GM12878 (cell line): Measurements from ENCODE around the gene GLB1L3. TPM values are rescaled to one million over a fixed set of nuclear protein-coding genes. Genes with fewer than 3 reads are reported as not detected.

ENCODE experiments used
- ATAC-seq: fragments of 200-7000 bp; cut with Tn5 transposase; 3 replicates; pipeline ENCODE4 v1.9.1; 2020; ENCODE audit warnings: mild to moderate bottlenecking, moderate library complexity
- BruUV-seq: library from RNA; stranded (reverse); fragments of 400-500 nt; replicated peaks from 2 replicates; lab custom pipeline; 2021; lab: Mats Ljungman, UMichigan
- CTCF ChIA-PET: fragments of 300-600 bp; sonication (Branson Sonifier 250); formaldehyde crosslinking; extraction: SDS; loops from one replicate; lab custom pipeline; 2021; ENCODE audit warnings: inconsistent platforms; lab: Yijun Ruan, JAX
- POLR2A ChIA-PET: fragments of 350-600 bp; formaldehyde crosslinking; extraction: SDS; loops from one replicate; lab custom pipeline; 2021; ENCODE audit warnings: inconsistent platforms; lab: Charles Lee
- RAD21 ChIA-PET: fragments of 300-600 bp; sonication (Branson Sonifier 250); formaldehyde crosslinking; loops from one replicate; lab custom pipeline; 2023; ENCODE audit warnings: antibody characterized with exemption; ENCODE audit not compliant: unreplicated experiment; lab: Charles Lee
- SMC1A ChIA-PET: fragments of 300-600 bp; sonication (Branson Sonifier 250); formaldehyde crosslinking; loops from one replicate; lab custom pipeline; 2023; ENCODE audit not compliant: unreplicated experiment, uncharacterized antibody; lab: Charles Lee
- DNase-seq: peaks from one replicate; pipeline ENCODE4 v3.0.0-alpha.2; 2011; ENCODE audit warnings: low read depth, low spot score
- FAIRE-seq: peaks from 3 replicates; lab custom pipeline; 2011; peaks lifted over from hg19 to GRCh38; lab: Jason Lieb, UNC
- H2AFZ ChIP-seq: 2 replicates; pipeline ENCODE4 v1.6.0; 2011; ENCODE audit warnings: low read depth, low read length, control low read depth; ENCODE audit not compliant: control insufficient read depth
- H3K27ac ChIP-seq: 2 replicates; pipeline ENCODE4 v1.5.1; 2011; ENCODE audit warnings: control low read depth; ENCODE audit not compliant: control insufficient read depth, insufficient read depth
- H3K27me3 ChIP-seq, 2 experiments: replicated peaks in 1 of 2; 2 replicates each; pipeline versions ENCODE4 v1.6.0 to v1.6.1; 2011; ENCODE audit warnings: low read length in 1 of 2; ENCODE audit not compliant: control insufficient read depth in 2 of 2, insufficient read depth in 2 of 2
- H3K36me3 ChIP-seq, 2 experiments: 2 replicates each; pipeline ENCODE4 v1.5.1; 2011; ENCODE audit warnings: low read length in 1 of 2; ENCODE audit not compliant: control insufficient read depth in 2 of 2, insufficient read depth in 2 of 2
- H3K4me1 ChIP-seq: 2 replicates; pipeline ENCODE4 v1.6.1; 2011; ENCODE audit warnings: mild to moderate bottlenecking, low read length, moderate library complexity, mixed read lengths; ENCODE audit not compliant: control insufficient read depth, insufficient read depth
- H3K4me2 ChIP-seq: 2 replicates; pipeline ENCODE4 v1.6.0; 2011; ENCODE audit warnings: control low read depth; ENCODE audit not compliant: control insufficient read depth, insufficient read depth
- H3K4me3 ChIP-seq: fragments of 200-600 bp; sonication (generic); 2 replicates; pipeline ENCODE4 v1.5.1; 2016
- H3K79me2 ChIP-seq: 2 replicates; pipeline ENCODE4 v1.6.0; 2011; ENCODE audit warnings: low read length; ENCODE audit not compliant: control insufficient read depth, insufficient read depth
- H3K9ac ChIP-seq: 2 replicates; pipeline ENCODE4 v1.8.0; 2011; ENCODE audit warnings: low read length, control low read depth, mixed read lengths; ENCODE audit not compliant: control insufficient read depth, insufficient read depth
- H3K9me3 ChIP-seq: replicated peaks from 3 replicates; pipeline ENCODE4 v1.5.1; 2011; ENCODE audit warnings: mild to moderate bottlenecking, low read length; ENCODE audit not compliant: control insufficient read depth, insufficient read depth
- H4K20me1 ChIP-seq: 2 replicates; pipeline ENCODE4 v1.6.0; 2011; ENCODE audit not compliant: control insufficient read depth, insufficient read depth
- CHD2 ChIP-seq: IDR thresholded peaks from 2 replicates; pipeline ENCODE4 v1.6.1; 2011; ENCODE audit warnings: low read depth, low read length, improper control_type of control experiment, borderline replicate concordance
- ESRRA ChIP-seq: IDR thresholded peaks from 2 replicates; pipeline ENCODE4 v1.6.1; 2012; ENCODE audit warnings: mild to moderate bottlenecking, low read length, improper control_type of control experiment
- FOS ChIP-seq: IDR thresholded peaks from 3 replicates; pipeline ENCODE4 v1.6.1; 2011; ENCODE audit warnings: borderline replicate concordance; ENCODE audit not compliant: insufficient read length; ENCODE audit errors: extremely low read depth
- FOXM1 ChIP-seq: IDR thresholded peaks from 2 replicates; pipeline ENCODE4 v1.6.1; 2012; ENCODE audit warnings: low read depth, mild to moderate bottlenecking, inconsistent platforms, low read length, moderate library complexity
- MLLT1 ChIP-seq: fragments of 450-650 bp; IDR thresholded peaks from 2 replicates; pipeline ENCODE4 v1.6.1; 2016; ENCODE audit warnings: mild to moderate bottlenecking
- NBN ChIP-seq: fragments of 450-650 bp; IDR thresholded peaks from 2 replicates; pipeline ENCODE4 v1.6.1; 2016
- RFX5 ChIP-seq: IDR thresholded peaks from 2 replicates; pipeline ENCODE4 v1.6.1; 2011; ENCODE audit warnings: low read depth, low read length, improper control_type of control experiment
- WGBS: methylation state at CpG from one replicate; pipeline ENCODE4 v1.1.6; 2016; ENCODE audit warnings: low lambda C conversion rate; ENCODE audit not compliant: insufficient replicate concordance, insufficient coverage; ENCODE audit errors: missing lambda C conversion rate; 5-methylcytosine and 5-hydroxymethylcytosine counted together
- in situ Hi-C: fragments of 300-500 bp; cut with MboI; formaldehyde crosslinking; loops from 9 replicates; pipeline ENCODE4 v1.14.3; 2018; ENCODE audit warnings: mixed read lengths
- intact Hi-C: fragments of 100-400 bp; cut with micrococcal nuclease; formaldehyde crosslinking; loops from one replicate; pipeline ENCODE4 v1.14.2; 2022; ENCODE audit not compliant: unreplicated experiment
- polyA plus RNA-seq, 11 experiments: library from polyadenylated mRNA; depleted of rRNA in 4 of 11; unstranded in 6 of 11; stranded (reverse) in 5 of 11; fragments of >200 nt; fragmentation: Nextera tagmentation in 4 of 11; fragmentation: Illumina TruSeq in 1 of 11; extraction: Ambion mirVana in 4 of 11; extraction: Trizol in 1 of 11; gene quantifications; 1 replicate in 1 of 11; 2 replicates in 10 of 11; pipeline versions ENCODE4 v1.2.1 to v1.2.3, GENCODE V29; 2011 to 2016; ENCODE audit warnings: inconsistent platforms in 2 of 11, missing spikeins in 2 of 11, low read depth in 1 of 11
- total RNA-seq, 4 experiments: library from RNA; depleted of rRNA in 3 of 4; stranded (reverse); fragments of >200 nt in 3 of 4; fragmentation: Illumina TruSeq in 1 of 4; extraction: Trizol in 1 of 4; gene quantifications; 2 replicates each; pipeline versions ENCODE4 v1.2.1 to v1.2.3, GENCODE V29; 2013 to 2021
- TF ChIP-seq, protein P1 (sequence below): fragments of 150-350 bp; IDR thresholded peaks from 2 replicates; pipeline ENCODE4 v1.6.1; 2016; ENCODE audit warnings: low read depth, low read length
- TF ChIP-seq, protein P2 (sequence below): fragments of 450-650 bp; IDR thresholded peaks from 2 replicates; pipeline ENCODE4 v1.6.1; 2014; ENCODE audit warnings: mild to moderate bottlenecking

GLB1L3 gene
- total and polyA plus RNA-seq, 10 of the 15 experiments (the other 5 are each of a cell fraction or from before 2014, with no cell fraction given) = 0.53 to 2.9 (median 1.9) TPM; not detected in 1

- Histone ChIP-seq H3K9ac (no peak overlapping the region), H3K36me3 (no peaks in the 10 kb centered on the region), H3K27me3 (peaks cover 10 to 25% of the 10 kb centered on the region in 2 experiments), H4K20me1 (no peaks in the 10 kb centered on the region), H3K4me1 (peaks cover 6% of the 10 kb centered on the region), H3K4me2 (peak overlapping the region; percentile 81), H3K27ac (no peak overlapping the region), H3K4me3 (peak overlapping the region; percentile 33; the same call in 1 of the 2 replicates), H3K79me2 (no peaks in the 10 kb centered on the region), H3K9me3 (no peaks in the 10 kb centered on the region; the same call in 2 of the 3 replicates), H2AFZ (no peak overlapping the region)
- 19% methylated on average over 5 of the region's 5 CpGs for WGBS
- intact Hi-C loops = no loop called here
- ChIA-PET RAD21 (no interaction called here), SMC1A (no interaction called here), POLR2A (no interaction called here), CTCF (interaction anchor here (0.6 kb wide), 1 partner anchor 67 kb away, joined by 3 read pairs; no protein-coding TSS in a partner anchor)
- TF ChIP-seq NBN = no peak
- TF ChIP-seq FOS = no peak
- TF ChIP-seq ESRRA = no peak
- TF ChIP-seq, protein P1, sequence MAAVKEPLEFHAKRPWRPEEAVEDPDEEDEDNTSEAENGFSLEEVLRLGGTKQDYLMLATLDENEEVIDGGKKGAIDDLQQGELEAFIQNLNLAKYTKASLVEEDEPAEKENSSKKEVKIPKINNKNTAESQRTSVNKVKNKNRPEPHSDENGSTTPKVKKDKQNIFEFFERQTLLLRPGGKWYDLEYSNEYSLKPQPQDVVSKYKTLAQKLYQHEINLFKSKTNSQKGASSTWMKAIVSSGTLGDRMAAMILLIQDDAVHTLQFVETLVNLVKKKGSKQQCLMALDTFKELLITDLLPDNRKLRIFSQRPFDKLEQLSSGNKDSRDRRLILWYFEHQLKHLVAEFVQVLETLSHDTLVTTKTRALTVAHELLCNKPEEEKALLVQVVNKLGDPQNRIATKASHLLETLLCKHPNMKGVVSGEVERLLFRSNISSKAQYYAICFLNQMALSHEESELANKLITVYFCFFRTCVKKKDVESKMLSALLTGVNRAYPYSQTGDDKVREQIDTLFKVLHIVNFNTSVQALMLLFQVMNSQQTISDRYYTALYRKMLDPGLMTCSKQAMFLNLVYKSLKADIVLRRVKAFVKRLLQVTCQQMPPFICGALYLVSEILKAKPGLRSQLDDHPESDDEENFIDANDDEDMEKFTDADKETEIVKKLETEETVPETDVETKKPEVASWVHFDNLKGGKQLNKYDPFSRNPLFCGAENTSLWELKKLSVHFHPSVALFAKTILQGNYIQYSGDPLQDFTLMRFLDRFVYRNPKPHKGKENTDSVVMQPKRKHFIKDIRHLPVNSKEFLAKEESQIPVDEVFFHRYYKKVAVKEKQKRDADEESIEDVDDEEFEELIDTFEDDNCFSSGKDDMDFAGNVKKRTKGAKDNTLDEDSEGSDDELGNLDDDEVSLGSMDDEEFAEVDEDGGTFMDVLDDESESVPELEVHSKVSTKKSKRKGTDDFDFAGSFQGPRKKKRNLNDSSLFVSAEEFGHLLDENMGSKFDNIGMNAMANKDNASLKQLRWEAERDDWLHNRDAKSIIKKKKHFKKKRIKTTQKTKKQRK = no peak
- no peak for TF ChIP-seq FOXM1
- TF ChIP-seq CHD2 = no peak
- no peak for TF ChIP-seq MLLT1
- TF ChIP-seq RFX5 = no peak
- TF ChIP-seq, protein P2, sequence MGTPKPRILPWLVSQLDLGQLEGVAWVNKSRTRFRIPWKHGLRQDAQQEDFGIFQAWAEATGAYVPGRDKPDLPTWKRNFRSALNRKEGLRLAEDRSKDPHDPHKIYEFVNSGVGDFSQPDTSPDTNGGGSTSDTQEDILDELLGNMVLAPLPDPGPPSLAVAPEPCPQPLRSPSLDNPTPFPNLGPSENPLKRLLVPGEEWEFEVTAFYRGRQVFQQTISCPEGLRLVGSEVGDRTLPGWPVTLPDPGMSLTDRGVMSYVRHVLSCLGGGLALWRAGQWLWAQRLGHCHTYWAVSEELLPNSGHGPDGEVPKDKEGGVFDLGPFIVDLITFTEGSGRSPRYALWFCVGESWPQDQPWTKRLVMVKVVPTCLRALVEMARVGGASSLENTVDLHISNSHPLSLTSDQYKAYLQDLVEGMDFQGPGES = no peak
- DNase-seq (no peak), ATAC-seq (no peak), FAIRE-seq (no peak)
- in situ Hi-C loops = no loop called here
- BruUV-seq = no TSS peak
Observed at GRCh38 chr11:134275188-134275533, 1.0 kb upstream of the GLB1L3 start.
